HS-5 (cell line): ENCODE data around the gene CLEC20A.

Source experiments
- DNase-seq: peaks from one replicate; pipeline ENCODE4 v3.0.0-alpha.2; 2012; ENCODE audit warnings: low read depth

Gene CLEC20A

DNA sequence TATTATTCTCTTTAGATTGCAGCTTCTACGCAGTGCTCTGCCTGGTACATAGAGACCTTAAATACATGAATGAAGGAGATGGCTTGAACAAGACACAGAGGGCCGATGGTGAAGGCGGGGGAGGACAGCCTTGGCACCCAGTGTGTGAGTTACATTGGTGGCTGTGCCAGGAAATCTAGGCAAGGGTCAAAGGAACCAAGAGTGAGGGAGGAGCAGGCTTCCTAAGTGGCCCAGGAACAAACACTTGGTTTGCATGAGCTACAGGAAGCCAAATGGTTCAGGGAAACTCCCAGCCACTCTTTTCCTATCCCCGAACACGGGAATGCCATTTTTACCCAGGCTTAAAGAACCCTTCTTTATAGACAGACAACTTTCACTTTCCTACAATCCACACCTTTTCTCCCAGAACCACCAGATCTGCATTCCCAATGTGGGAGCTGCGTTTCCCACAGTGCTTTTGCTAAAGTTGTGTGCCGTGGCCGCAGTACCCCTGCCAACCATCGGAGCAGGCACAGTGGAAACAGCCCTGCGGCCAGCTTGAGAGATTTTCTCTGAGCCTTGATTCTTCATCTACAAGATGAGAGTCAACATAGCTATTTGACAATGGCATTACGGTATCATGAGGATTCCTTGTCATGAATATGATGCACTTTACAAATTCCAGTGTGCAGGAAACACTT lies 3.5 kb upstream of the CLEC20A start:
- DNase-seq, result no peak

DNA sequence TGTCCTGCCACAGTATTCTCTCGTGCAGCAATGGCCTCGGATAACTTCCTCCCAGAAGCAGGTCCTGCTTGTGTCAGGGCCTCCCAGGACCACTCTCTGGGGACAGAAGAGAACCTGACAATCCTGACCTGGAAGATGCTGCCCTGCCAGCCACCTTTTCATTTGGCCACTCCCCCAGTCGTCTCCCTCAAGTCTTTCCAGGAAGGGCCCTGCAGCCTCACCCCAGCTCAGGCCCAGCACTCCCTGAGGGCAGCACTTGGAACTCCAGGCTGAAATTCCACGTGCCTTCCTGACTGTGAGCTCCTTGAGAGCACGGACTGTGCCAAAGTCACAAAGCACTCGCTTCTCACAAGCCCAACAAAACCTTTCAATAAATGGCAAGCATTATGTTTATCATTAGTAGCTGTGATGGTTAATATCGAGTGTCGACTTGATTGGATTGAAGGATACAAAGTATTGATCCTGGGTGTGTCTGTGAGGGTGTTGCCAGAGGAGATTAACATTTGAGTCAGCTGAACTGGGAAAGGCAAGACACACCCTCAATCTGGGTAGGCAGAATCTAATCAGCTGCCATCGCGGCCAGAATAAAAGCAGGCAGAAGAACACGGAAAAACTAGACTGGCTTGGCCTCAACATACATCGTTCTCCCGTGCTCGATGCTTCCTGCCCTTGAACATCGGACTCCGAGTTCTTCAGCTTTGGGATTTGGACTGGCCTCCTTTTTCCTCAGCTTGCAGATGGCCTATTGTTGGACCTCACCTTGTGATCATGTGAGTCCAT lies 2.3 kb upstream of the CLEC20A start:
- no peak for DNase-seq

GRCh38 chr1:178497903-178498478 lies 1.2 kb upstream of the CLEC20A start:
- no peak for DNase-seq

- DNase-seq, result no peak
Observed at GRCh38 chr1:178495741-178496409, 889 bp downstream of the CLEC20A start.

DNA sequence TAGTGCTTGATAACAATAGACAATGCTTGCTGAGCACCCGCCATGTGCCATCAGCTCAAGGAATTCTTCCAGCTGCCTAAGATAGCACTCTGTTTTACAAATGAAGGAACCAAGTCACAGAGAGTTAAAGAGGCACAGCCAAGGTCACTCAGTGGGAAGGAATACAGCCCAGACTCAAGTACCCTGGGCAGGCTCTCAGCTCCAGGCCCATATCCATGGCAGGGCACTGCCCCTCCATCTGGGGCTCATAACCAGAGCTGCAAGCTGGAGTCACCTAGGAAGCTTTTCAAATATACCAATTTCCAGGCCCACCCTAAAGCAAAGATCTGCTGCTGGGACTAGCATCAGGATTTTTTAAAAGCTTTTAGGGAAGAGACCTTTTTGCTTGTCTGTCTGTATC lies 1.6 kb downstream of the CLEC20A start:
- no peak for DNase-seq

DNA sequence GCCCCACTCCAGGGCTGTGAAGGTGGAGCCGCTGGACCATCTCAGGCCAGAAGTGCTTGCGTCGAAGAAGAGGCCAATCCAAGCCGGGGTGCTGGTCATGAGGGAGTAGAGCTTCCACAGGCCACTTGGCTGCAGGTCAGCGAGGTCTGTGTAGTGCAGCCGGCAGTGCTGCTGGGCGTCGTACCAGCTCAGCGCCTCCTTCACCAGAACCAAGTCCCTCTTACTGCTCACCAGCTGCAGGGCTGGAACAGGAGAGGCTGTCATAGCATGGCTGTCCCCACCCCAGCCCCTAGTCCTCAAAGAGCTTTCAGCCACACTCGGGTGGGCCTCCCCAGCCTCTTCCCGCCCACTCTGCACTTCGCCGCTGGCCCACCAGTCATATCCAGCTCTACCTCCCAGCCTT lies 2.2 kb downstream of the CLEC20A start:
- DNase-seq, result no peak

GRCh38 chr1:178493301-178493741 lies 3.4 kb downstream of the CLEC20A start:
- no peak for DNase-seq

GRCh38 chr1:178492341-178492740 lies 4.4 kb downstream of the CLEC20A start:
- DNase-seq, result no peak

GRCh38 chr1:178491721-178492120 lies 5.0 kb downstream of the CLEC20A start:
- DNase-seq, result no peak

DNA sequence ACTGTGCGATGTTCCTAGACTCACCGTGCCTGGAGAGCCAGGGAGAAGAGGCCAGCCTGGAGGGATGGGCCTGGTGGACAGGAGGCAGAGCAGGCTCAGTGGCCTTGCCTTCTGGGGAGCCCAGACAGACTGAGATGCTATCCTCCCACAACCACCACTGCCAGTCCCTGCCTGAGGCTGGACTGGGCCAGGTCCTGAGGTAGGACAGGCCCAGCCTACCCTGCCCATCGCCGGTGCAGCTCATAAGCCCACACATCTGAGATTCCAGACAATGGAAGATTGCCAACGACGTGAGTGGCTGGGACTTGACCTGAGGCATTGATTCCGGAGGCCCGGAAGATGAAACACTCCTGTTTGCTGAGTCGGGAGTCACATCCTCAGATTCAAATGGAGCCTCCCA lies 5.8 kb downstream of the CLEC20A start:
- no peak for DNase-seq

- no peak for DNase-seq
Observed at GRCh38 chr1:178490136-178490535, 6.6 kb downstream of the CLEC20A start.

DNA sequence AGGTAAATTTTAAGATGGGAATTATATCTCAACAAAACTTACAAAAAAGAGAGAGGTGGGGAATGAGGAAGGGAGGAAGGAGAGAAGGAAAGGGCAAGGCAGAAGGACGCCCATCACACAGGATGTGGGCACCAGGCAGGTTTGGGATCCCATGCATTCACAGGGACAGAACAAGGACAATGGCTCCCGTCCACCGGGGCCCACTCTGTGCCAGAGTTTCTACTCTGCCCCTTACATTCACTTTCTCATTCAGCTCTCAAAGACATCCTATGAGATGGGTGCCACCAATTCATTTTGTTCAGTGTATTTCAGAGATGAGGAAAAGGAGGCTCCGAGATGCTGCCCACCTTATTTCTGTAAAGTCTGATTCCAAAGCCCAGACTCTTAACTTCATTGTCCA lies 7.4 kb downstream of the CLEC20A start:
- DNase-seq, result no peak

- DNase-seq, result no peak
Observed at GRCh38 chr1:178488393-178488792, 8.4 kb downstream of the CLEC20A start.

DNA sequence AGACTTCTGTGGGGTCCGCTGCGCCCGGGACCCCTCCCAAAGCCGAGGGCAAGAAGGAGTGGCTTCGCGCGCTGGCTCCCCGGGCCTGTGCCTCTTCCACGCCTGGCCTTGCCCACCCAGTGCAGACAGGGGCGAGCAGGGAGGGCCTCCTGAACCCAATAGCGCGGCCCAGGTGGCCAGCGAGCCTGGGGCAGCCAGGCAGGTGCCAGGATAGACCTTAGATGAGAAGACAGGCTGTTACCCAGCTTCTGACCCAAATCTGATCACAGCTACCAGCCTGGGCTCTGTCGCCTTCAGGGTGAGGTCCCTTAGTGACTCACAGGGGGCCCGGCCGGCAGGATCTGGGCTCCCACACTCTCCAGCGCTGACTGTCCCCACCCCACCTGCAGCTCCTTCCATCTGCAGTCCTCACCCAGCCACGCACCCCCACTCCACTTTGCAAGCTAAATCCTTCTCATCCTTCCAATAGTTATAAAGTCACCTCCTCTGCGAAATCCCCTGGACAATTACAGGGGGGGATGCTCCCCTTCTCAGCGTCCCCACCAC lies 9.6 kb downstream of the CLEC20A start:
- DNase-seq, result no peak

DNA sequence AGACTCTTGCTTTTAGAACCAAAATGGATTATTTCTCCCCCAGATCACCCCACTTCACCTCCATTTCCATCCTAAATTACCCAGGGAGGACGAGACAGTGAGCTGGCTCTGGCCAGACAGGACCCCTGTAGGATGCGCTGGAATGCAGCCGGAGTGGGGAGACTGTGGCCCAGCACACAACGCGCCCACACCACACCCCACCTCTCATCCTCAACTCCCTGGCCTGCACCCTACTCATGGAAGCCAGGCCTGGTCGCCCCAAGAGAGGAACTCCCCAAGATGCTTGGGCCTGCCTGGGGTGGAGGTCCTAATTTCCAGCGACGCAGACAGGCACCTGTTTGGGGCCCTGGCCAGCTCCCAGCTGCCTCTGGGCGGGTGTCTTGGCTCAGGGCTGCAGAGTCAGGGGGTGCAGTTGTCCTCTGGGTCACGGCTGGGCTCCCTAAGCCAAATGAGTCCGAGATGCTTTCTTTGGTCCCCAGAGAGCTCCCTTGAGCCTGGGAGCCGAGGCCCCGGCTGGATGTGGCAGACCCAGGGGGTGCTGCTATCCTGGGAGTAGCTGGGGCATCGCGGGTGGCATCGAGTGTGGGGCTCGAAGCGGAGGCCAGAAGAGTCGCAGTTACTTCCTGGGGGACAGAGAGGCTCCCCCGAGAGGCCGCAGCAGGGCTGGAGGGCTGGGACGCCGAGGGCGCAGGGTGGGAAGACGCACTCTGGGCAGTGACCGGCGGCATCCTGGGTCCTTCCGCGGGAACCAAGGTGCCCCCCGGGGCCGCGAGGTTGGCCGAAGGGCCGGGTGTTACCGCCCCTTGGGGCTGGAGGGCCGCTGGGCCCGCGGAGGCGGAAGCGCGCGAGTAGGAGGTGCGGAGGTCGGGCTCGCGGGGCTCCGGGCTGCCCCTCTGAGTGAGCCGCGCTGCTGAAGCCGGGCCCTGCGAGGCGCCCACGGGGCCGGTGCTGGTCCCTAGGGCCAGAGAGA lies 10.4 kb downstream of the CLEC20A start:
- DNase-seq, result no peak

- DNase-seq, result no peak
Observed at GRCh38 chr1:178485541-178485981, 11.2 kb downstream of the CLEC20A start.

DNA sequence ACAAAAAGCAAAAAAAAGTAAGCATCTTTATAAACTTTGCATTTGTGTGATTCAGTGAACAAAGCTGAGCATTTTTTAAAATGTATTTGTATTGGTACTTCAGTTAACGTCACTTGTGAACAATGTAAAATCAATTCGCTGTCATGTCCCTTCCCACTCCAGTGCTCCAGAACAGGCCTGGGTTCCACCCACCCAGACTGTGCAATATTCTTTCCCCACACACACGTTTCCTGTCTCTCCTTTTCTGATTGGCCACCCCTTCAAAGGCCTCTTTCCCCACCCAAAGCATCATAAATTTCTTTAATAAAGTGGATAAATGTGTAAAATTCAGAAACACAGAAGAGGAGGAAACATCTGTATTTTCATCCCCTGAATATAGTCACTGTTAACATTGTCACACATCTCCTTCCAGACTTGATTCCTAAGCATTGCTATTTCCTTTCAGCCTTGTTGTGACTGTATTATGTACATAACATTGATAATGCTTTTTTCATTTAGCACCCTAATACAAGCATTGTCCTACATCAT lies 12.0 kb downstream of the CLEC20A start:
- no peak for DNase-seq

DNA sequence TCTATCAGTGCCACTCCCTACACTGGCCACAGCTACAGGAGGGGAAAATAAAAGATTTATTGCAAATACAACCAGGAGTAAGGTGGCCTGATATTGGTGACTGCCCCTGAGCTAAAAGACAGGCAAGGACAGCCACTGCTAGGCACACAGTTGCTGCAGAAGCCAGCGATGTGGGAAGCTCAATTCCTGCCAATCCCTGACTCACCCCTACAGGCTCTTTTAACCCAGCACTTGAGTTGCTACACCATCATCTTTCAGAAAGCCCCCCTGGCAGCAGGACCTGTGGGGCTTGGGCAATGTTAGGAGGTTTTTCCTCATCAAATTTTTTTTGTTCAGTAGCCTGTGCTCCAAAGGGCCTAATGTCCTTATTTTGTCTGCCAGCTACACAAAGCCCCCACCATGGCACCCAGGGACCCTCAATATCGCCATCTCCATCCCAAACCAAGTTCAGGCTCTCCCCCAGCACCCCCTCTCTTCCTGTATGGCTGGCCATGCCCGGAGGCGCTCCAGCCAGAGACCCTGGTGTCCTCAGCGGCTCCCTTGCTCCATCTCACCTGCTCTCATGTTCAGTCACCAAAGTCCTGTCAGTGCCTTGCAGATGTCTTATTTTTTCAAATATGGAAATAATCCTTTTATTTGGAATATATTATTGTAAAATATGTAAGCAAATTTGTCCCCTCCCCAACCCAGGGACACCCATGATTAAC lies 13.4 kb downstream of the CLEC20A start:
- DNase-seq, result no peak

DNA sequence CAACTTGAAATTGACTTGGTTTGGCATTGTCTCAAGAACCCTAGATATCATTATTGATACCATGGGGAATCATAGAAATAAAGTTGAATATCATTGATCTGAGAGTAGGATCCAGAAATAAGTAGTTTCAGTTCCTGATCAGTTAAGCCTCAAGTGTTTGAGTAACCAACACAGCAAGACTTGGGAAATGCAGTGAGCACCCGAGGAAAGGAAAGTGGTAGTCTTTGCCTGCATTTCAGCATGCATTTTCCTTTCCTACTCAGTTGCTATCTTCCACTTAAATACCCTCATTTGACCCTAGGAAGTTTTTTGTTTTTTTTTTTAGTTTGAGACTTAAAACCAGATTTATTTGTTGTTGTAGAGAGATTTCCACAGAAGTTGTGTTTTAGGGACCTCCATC lies 18.9 kb downstream of the CLEC20A start:
- no peak for DNase-seq

DNA sequence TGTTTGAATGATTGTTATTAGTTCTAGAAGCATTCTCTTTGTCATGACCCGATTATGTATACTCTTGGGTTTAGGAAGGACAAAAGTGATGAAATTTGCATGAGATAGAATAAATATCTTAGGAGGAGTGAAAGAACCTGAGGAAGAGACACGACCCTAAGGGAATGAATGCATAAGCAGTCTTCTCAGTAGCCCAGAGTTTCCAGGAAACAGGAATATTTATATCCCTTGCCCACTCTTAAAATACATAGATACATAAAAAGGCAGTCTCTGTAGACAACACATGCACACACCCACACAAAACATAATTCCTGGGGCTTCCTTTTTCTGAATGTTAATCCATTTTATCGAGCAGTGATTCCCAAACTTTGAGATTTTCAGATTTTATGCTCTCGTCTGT lies 19.4 kb downstream of the CLEC20A start:
- no peak for DNase-seq
